GM18909 (cell line): Measurements from ENCODE around the gene ZNF521.

Source experiments
- ATAC-seq: cut with Tn5 transposase; IDR thresholded peaks from one replicate; pipeline ENCODE4 v1.9.1; 2021; ENCODE audit warnings: mild to moderate bottlenecking; ENCODE audit not compliant: unreplicated experiment, poor library complexity

Gene ZNF521

DNA sequence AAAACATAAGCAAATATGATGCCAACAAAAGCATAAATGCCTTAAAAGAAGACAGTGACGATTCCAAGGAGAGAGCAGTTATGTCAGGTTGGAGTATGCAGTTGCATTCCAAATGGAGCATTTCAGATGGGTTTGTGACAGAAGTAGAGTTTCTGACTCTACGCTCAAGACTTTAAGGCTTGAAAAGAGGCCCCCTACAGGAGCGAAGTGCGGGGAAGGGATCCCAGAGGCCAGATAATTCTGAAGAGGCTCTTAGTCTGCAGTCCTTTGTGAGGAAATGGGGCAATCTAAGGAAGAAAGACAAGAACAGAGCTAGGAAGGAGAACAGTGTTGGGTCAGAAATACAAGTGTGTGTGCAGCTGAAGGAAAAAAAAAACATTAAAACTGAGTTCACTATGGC is 95.5 kb downstream of the ZNF521 start:
- ATAC-seq: no peak

DNA sequence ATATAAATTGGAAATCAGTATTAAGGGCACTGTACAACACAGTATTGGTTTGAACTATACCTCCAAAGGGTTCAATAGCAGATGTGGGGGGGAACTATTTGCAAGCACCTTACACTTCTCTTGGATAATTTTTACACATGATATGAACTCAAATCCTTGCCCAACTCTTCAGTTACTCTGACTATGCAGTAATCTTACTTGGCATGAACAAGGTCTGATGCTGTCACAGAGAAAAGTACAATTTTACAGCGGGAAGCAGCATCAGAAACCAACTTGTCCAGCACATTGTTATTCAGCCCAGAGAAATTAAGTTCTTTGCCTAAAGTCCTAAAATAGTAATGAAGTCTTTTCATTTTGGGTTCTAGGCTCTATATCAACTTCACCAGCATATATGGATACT is 98.2 kb downstream of the ZNF521 start:
- ATAC-seq: no peak

DNA sequence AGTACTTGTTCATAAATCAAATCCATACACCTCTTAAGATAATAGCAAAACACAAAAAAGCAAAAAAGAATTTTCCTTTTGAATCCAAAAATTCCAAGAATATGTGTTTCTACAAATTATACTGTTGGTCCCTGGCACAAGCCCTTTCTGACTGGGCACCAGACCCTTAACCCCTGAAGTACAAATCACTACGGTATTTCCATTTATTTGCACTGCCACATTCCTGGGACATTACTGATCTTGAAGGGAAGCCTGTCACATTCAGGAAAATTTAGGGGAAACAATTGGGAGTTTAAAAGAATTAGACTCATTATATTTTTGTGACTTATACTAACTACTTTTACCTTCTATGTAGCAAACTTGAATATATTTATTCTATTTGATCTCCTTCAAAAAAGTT is 98.8 kb downstream of the ZNF521 start:
- no peak for ATAC-seq

DNA sequence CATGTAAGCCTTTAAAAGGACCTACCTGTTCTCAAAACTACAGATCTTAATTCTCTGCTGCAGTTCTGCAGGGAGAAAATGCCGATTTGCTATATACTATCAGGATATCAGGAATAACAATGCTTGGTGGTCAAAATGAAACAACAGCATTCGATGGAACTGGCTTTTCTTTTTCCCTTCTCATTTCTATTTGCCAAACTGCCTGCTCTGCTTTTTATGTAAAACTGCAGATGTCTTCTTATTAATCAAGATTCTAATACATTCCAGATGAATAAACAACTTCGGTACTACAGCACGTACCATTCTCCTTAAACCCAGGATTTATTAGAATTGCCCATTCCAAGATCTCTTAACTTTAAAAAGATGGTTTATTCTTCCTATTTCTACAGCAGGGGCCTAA is 100.9 kb downstream of the ZNF521 start:
- ATAC-seq: no peak

DNA sequence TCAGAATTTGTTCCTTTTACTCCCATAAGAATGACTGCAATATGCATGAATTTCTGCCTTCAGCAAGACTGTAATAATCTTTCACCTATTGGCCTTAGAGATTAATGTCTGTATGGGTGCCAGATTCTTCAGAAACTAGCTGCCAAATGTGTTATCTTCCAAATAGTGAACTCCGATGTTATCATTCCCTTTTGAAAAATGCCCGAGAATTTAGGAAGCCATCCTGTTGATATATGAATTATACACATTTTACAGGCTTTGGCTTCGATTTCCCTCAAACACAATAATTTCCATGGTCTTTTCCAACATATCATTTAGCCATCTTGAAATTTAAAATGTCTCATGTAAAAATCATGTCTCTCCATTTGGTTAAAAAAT is 101.5 kb downstream of the ZNF521 start:
- ATAC-seq: no peak

DNA sequence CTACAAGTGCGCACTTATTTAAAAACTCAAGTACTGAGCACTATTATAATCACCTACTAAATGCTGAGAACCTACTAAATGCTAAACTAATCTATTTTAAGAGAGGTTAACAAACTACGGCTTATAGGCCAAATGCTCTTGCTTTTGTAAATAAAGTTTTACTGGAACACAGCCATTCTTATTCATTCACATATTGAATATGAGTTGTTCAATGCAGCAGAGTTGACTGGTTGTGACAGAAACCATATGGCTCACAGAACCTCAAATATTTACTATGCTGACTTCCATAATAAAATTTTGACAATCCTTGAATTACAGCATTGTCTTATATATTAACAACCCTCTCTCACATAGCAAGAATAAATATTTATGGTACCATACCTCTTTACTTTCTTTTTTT is 103.2 kb downstream of the ZNF521 start:
- ATAC-seq: no peak

DNA sequence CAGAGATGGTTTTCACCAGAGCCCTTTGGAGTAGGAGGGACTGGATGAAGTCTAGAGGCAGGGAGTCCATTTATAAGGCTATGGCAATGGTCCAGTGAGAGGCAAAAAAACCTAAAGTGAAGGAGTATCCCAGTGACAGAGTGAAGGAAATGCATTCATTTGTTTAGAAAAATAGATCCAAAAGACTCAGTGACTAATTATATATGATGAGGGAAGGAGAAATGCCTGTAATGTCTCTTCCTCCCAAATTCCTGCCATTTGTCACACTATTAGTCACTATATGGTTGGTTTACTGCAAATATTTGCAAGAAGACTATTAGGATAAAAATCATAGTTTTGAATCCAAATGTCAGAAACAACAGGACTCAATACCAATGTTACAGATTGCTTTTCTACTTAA is 104.2 kb downstream of the ZNF521 start:
- no peak for ATAC-seq

DNA sequence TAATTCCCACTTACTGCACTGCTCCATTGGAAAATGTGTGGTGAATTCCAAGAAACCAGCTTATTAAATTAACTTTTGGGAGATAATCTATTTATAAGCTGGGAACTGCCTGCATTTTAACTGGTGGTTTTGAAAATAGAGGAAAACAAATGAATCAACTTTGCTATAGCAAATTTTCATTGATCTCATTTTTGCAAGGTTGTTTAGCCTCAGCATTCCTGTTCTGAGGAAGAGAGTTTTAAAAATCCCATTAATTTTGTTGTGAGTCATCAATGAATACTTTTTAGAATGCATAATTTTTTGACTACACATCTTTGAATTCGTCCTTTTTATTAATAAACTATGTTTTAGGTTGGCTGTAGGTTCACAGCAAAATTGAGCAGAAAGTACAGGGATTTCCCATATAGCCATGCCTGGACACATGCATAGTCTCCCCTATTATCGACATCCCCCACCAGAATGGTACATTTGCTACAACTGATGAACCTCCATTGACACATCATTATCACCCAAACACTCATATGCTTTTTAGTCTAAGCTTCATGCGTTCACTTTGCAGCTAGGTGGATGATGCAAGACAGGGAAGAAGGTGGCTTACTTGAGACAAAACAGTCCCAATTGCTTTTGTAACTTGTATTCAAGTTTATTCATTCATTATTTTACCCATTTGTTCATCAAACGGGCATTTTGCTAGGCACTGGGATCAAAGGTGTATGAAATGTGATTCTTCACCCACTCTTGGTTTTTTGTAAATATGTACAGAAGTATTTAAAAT is 106.9 kb downstream of the ZNF521 start:
- no peak for ATAC-seq

DNA sequence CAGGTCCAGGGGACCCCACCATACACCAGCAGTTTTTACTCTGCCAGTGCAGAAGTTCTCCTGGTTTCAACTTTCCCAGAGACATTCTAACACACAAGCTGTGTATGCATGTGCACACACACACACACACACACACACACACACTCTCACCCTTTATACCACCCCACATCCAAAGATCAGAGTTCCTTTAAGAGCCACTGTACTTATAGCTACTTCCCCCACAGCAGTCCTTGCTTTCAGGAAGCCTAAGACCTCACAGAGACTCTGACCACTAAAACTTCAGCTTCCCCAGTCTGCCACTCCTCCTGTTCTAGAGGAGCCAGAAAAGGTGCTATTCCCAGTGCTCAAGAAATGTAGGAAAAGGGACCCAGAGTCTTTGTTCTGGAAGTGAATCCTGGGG is 107.8 kb downstream of the ZNF521 start:
- ATAC-seq: no peak

DNA sequence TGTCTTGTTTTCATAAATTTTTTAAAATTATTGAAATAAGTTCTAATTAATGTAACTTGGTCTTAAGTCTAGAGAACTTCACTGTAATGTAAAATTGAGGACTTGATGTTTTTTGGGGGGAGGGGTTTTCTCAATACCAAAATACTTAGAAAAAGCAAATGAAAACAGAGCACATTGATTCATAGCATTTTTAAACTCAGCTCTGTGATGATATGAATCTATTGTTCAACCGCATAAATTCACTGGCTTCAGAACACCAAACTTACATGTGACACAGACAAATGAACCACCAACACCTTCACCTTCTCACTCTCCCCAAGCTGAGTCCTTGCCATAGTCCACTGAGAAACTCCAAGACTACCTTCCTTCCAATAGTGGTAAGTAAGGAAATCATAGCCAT is 108.2 kb downstream of the ZNF521 start:
- ATAC-seq: no peak

DNA sequence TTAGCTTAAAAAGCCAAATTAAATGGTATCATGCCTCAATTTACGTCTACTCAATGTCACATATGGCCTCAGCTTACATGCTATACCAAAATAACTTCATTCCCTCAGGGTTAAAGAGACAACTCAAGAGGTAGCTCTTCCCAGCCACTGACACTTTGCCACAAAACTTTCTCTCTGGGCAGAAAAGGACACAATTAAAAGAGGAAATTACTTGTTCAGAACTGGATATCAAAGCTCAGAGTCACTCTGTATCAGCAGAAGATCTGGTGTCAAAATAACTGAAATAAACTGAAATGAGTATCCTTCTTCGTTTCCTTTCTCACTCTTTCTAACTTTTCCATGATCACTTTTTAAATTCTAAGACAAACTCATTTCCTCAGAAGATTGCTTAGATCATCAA is 108.7 kb downstream of the ZNF521 start:
- ATAC-seq: no peak

DNA sequence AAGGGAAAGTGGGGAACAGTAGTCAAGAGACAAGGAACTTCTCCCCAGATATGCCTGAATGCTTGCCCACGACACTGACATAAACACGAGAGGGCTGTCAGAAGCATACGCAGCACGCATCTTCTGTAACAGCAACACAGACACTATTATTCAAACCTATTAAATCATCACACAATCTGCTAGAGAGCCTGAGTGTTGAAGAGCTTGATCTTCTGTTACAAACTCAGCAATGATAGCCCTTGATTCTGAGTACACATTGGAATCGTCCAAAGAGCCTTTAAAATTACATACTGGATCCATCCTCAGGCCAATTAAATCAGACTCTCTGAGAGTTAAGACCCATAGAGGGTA is 111.6 kb downstream of the ZNF521 start:
- no peak for ATAC-seq

DNA sequence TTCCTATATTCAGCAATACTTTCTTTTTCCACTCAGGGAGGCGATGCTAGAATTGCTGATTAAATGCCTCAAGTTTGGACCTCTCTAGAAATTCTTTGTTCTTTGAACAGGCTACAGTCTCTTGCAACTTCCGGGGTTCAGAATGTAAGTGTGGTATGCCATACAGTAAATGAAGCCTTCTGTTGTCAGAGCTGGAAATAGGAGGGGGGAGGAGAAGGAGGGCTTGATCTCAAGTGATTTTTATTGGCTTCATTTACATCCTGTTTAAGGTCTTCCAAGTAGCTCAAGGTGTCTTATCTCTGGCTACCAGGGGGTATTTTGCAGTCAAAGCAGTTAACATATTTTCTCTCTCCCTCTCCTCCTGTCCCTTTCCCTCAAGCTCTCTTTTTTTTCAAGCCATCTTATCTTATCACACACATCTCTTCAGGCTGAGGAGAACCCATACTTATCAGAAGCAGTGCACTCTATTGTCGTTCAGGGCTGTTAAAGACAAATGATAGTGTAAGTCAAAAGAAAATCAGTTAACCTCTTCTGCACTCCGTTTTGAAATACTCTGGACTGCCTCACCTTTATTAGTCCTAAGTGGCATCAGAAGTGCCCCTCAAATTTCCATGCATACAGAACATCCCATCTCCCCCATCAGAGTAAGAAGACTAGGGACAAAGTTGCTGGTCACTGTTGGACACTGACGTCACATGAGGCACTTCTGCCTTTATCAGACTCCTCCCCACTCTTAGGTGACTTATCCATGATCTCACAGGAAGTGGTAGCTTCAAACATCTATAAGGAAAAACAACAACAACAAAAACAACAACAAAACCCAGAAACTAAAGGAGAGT is 112.2 kb downstream of the ZNF521 start:
- ATAC-seq: no peak

DNA sequence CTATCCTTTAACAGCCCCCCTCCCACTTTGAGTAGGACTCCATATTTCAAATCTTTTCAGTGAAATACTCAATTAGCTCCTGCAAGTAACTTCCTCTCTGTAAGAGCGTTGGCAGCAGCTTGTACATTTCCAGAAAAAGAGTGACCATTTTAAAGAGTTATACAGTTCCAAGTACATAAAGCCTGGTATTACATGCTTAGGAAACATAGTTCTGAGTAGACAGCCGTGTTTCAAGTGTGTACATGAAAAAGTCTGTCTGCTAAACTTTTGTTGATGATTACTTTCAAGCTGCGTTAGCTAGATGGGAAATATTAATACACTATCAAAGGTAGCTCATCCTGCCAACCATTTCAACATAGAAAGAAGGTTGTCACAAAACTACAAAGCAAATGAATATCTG is 112.8 kb downstream of the ZNF521 start:
- no peak for ATAC-seq

DNA sequence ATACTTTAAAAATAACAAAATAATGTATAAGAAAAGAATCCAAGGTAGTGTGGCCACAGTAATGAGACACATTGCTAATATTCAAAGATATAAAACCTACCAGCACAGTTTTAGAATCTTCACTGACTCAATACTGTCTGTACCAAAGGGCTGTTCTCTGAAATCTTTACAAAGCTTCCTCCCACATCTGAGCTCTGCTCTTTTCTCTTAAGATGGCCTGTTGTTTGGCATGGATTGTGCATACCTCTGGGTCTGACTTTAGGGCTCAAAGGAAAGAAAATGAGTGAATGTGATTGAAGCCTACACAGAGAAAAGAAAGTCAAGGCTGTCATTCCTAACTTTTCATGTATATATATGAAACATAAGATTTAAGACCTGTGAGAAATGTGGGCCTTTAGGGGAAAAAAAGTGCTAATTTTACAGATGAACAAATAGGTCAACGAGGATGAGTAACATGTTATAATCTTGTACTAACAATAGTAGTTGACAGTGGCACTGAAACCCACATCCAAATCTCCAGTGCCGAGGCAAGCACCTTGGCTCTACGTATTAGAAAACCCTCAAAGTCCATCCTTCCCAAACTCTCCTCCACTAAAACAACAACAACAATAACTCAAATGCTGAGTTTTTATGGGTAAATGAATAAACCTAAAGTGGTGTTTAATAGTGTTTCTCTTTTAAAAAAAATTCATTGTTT is 114.2 kb downstream of the ZNF521 start:
- no peak for ATAC-seq

DNA sequence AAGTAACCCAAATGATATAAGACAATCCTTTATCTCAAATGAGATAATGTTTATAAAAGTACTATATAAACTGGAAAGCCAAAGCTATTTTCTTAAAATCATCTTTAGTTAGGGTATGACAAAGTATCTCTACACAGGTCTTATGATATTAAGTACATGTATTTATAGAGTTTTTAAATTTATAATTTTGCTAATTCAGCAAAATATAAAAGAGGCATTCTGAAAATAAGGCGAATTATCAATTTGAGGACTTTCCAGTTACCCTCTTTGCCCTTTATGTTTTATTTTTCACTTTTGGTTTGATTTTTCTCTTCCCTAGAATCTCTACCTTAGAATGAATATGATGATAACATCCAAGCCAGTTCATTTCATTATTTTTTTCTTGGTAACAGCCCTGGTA is 115.2 kb downstream of the ZNF521 start:
- ATAC-seq: no peak

DNA sequence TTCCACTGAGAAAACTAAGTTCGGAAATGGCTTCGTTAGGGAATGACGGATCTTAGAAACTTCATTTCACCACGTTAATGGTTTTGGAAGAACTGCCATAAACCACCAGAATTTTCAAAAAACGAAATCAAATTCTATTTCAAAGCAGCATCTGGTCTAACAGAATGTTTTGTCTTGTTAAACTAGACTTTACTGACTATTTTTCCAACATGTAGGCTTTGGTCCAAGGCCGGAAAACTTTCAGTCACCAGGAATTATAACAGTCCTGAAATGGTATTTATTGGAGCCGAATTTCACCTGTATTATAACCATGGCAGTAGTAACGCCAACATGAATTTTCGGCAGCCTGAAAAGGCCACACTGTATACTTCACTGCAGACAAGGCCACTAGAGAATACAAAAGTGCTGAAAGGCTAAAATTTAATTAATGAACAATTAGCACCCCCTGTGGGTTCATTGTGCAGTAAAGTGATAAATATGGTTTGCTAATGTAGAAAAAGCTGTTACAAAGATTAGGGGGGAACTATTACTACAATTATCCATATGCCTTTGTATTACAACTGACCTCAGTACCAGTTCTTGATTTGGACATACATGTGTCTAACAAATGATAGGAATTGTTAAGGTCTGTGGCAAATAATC is 116.4 kb downstream of the ZNF521 start:
- no peak for ATAC-seq

DNA sequence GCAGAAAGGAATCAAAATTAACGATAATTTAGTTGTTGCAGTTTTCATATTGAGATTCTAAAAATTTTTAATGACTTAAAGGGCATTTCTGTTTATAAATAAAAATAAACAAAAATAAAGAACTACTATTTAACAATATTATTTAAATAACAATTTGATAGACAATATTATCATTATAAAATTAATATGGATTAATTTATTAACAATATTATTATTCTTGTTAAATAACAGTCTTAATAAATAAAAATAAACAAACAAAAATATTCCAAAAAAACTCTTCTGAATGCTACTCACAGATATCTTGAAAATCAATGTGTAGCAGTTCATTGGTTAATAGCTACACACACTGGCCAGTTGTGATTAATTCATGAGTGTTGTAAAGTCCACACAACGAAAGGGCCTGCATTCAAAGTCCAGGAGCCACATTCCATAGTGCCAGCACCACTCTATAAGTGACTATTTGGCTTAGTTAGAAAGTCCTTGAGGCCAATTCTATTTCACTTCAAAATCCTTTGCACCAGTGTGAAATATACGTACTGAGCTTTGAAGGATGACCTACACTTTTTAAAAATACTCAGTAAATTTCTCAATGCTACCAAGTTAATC is 117.1 kb downstream of the ZNF521 start:
- ATAC-seq: no peak

DNA sequence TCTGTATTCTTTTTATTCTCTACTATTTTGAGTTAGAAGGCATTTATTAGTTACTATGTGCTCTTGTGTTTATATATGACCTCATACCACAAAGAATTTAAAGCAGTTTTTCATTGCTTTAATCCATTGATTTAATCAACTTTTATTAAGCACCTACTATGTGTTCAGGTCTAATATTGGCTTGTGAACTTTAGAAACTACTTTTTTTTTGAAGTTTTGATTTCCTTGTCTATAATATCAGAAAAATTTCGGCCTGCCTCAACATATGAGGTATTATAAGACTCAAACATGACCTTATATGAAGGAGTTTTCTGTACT is 117.7 kb downstream of the ZNF521 start:
- no peak for ATAC-seq

DNA sequence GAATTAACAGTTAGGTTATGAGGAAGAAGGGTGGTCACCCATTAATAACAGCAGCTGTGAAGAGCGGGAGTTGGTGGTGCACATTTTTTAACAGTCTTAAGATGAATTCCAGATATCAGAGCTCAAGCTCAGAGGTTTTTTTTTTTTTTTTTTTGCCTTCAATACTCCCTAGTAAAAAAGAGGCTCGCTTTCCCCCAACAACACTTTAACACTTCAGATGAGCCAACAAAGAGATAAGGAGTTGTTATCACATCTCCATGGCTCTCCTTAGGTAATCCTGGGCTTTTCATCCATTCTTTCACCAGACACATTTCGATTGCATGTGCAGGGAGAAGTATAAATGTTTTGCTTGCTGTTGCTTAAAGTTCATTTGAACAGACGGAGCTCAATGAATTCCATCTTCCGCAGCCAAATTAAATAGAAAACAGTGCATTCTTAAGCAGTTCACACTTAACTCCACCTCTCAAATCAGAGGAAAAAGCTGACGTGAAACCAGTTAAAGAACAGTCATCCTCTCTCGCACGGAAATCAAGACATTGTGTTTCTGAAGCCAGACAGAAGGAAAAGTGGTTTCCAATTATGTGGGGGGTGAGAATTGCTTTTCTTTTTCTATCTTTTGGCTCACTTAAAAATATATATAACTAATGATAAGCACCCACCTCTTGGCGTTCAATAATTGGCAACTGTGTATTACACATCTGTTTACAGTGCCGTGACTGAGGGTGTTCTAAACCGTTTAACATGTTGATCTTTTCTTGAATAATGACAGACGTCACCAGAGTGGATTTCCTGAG is 118.2 kb downstream of the ZNF521 start:
- ATAC-seq: no peak
